Activated gamma-delta T cell (primary cell): Measurements from ENCODE around the gene TMEM131L.
"Not testable (repeated sequence)": the region's sequence is repeated elsewhere in the genome, so short reads cannot be mapped to it uniquely, and the experiment has no call there.

ENCODE experiments used
- DNase-seq: peaks from one replicate; lab custom pipeline; 2025; lab: John Stamatoyannopoulos, UW

Gene TMEM131L

GRCh38 chr4:153573881-153574802 is 108.0 kb downstream of the TMEM131L start:
- no peak for DNase-seq

- DNase-seq, result no peak
Observed at GRCh38 chr4:153576443-153576774, 110.2 kb downstream of the TMEM131L start.

GRCh38 chr4:153577053-153577452 is 110.9 kb downstream of the TMEM131L start:
- no peak for DNase-seq

- no peak for DNase-seq
Observed at GRCh38 chr4:153579410-153579809, 113.2 kb downstream of the TMEM131L start.

- no peak for DNase-seq
Observed at GRCh38 chr4:153579872-153580271, 113.7 kb downstream of the TMEM131L start.

- DNase-seq, result no peak
Observed at GRCh38 chr4:153582954-153583702, 117.0 kb downstream of the TMEM131L start.

GRCh38 chr4:153585026-153585425 is 118.9 kb downstream of the TMEM131L start:
- no peak for DNase-seq

GRCh38 chr4:153589703-153590595 is 123.8 kb downstream of the TMEM131L start:
- no peak for DNase-seq

GRCh38 chr4:153591441-153591840 is 125.3 kb downstream of the TMEM131L start:
- no peak for DNase-seq

GRCh38 chr4:153592064-153592463 is 125.9 kb downstream of the TMEM131L start:
- DNase-seq, result no peak

GRCh38 chr4:153593161-153593560 is 127.0 kb downstream of the TMEM131L start:
- no peak for DNase-seq

GRCh38 chr4:153594210-153594609 is 128.1 kb downstream of the TMEM131L start:
- no peak for DNase-seq

- no peak for DNase-seq
Observed at GRCh38 chr4:153595894-153596601, 129.9 kb downstream of the TMEM131L start.

GRCh38 chr4:153602758-153603157 is 136.6 kb downstream of the TMEM131L start:
- no peak for DNase-seq

GRCh38 chr4:153603258-153603657 is 137.1 kb downstream of the TMEM131L start:
- DNase-seq, result no peak

- no peak for DNase-seq
Observed at GRCh38 chr4:153603835-153604234, 137.7 kb downstream of the TMEM131L start.

GRCh38 chr4:153609070-153609469 is 142.9 kb downstream of the TMEM131L start:
- DNase-seq, result not testable (repeated sequence)

GRCh38 chr4:153610623-153611376 is 144.6 kb downstream of the TMEM131L start:
- no peak for DNase-seq

GRCh38 chr4:153611679-153612078 is 145.5 kb downstream of the TMEM131L start:
- DNase-seq, result no peak

- no peak for DNase-seq
Observed at GRCh38 chr4:153612878-153613277, 146.7 kb downstream of the TMEM131L start.
